Mesenchymal stem cell (in vitro differentiated cells and primary cell): ENCODE results near the gene OAF.

Experiments used
- DNase-seq: peaks from one replicate; pipeline ENCODE4 v3.0.0-alpha.2; 2013
- H2AFZ ChIP-seq: one replicate; pipeline ENCODE4 v1.6.1; 2013; ENCODE audit warnings: low read depth, mild to moderate bottlenecking, control low read depth, inconsistent platforms, low read length, moderate library complexity
- H2AK5ac ChIP-seq: 2 replicates; pipeline ENCODE4 v1.6.1; 2013; ENCODE audit warnings: low read length, moderate library complexity, mild to moderate bottlenecking, inconsistent platforms; ENCODE audit not compliant: severe bottlenecking
- H2BK120ac ChIP-seq: one replicate; pipeline ENCODE4 v1.6.1; 2013; ENCODE audit warnings: low read depth, mild to moderate bottlenecking, inconsistent platforms, low read length, moderate library complexity
- H2BK12ac ChIP-seq, 2 experiments: one replicate each; pipeline ENCODE4 v1.6.1; 2013; ENCODE audit warnings: inconsistent platforms in 2 of 2, low read length in 2 of 2, mild to moderate bottlenecking in 2 of 2, moderate library complexity in 2 of 2, control low read depth in 1 of 2
- H2BK15ac ChIP-seq: one replicate; pipeline ENCODE4 v1.6.1; 2013; ENCODE audit warnings: mild to moderate bottlenecking, low read depth, inconsistent platforms; ENCODE audit not compliant: poor library complexity, severe bottlenecking
- H2BK5ac ChIP-seq: 2 replicates; pipeline ENCODE4 v1.6.1; 2013; ENCODE audit warnings: low read depth, mild to moderate bottlenecking, low read length, control low read depth, inconsistent platforms; ENCODE audit not compliant: poor library complexity, severe bottlenecking
- H3K14ac ChIP-seq, 2 experiments: one replicate each; pipeline ENCODE4 v1.6.1; 2013; ENCODE audit warnings: inconsistent platforms in 2 of 2, low read length in 2 of 2, control low read depth in 1 of 2, mild to moderate bottlenecking in 1 of 2, moderate library complexity in 1 of 2
- H3K18ac ChIP-seq, 2 experiments: one replicate each; pipeline ENCODE4 v1.6.1; 2013; ENCODE audit warnings: inconsistent platforms in 2 of 2, low read length in 2 of 2, control low read depth in 1 of 2, low read depth in 1 of 2, mild to moderate bottlenecking in 1 of 2
- H3K23ac ChIP-seq, 2 experiments: one replicate each; pipeline ENCODE4 v1.6.1; 2013; ENCODE audit warnings: inconsistent platforms in 2 of 2, low read length in 2 of 2, mild to moderate bottlenecking in 2 of 2, moderate library complexity in 2 of 2, control low read depth in 1 of 2
- H3K27ac ChIP-seq: 2 replicates; pipeline ENCODE4 v1.5.1; 2013; ENCODE audit warnings: mild to moderate bottlenecking, moderate library complexity, low read length, control low read depth, inconsistent platforms; ENCODE audit not compliant: poor library complexity, severe bottlenecking
- H3K27me3 ChIP-seq, 2 experiments: 2 replicates each; pipeline versions ENCODE4 v1.6.1 to v1.7.0; 2013; ENCODE audit warnings: low read length in 2 of 2, mild to moderate bottlenecking in 2 of 2, moderate library complexity in 2 of 2, control low read depth in 1 of 2, inconsistent platforms in 1 of 2; ENCODE audit not compliant: control insufficient read depth in 1 of 2, insufficient read depth in 1 of 2
- H3K36me3 ChIP-seq, 2 experiments: 2 replicates each; pipeline versions ENCODE4 v1.6.1 to v1.7.0; 2013; ENCODE audit warnings: low read length in 2 of 2, control low read depth in 1 of 2, inconsistent platforms in 1 of 2, low read depth in 1 of 2, mild to moderate bottlenecking in 1 of 2; ENCODE audit not compliant: insufficient read depth in 2 of 2, control insufficient read depth in 1 of 2
- H3K4ac ChIP-seq, 2 experiments: one replicate each; pipeline ENCODE4 v1.6.1; 2013; ENCODE audit warnings: inconsistent platforms in 2 of 2, low read length in 2 of 2, mild to moderate bottlenecking in 2 of 2, moderate library complexity in 2 of 2, control low read depth in 1 of 2, low read depth in 1 of 2
- H3K4me1 ChIP-seq: 2 replicates; pipeline ENCODE4 v1.6.1; 2013; ENCODE audit warnings: low read depth, low read length, control low read depth; ENCODE audit not compliant: control insufficient read depth, insufficient read depth
- H3K4me2 ChIP-seq: 2 replicates; pipeline ENCODE4 v1.6.1; 2013; ENCODE audit warnings: low read length, mild to moderate bottlenecking, inconsistent platforms; ENCODE audit not compliant: poor library complexity, severe bottlenecking
- H3K4me3 ChIP-seq, 2 experiments: 2 replicates each; pipeline versions ENCODE4 v1.5.1 to v1.7.0; 2013; ENCODE audit warnings: low read length in 2 of 2, mild to moderate bottlenecking in 2 of 2, control low read depth in 1 of 2, low read depth in 1 of 2; ENCODE audit not compliant: insufficient read depth in 1 of 2
- H3K79me1 ChIP-seq: replicated peaks from 2 replicates; pipeline ENCODE4 v1.6.1; 2013; ENCODE audit warnings: mild to moderate bottlenecking, control low read depth, low read length, inconsistent platforms; ENCODE audit not compliant: poor library complexity, severe bottlenecking
- H3K9ac ChIP-seq: 2 replicates; pipeline ENCODE4 v1.7.0; 2013; ENCODE audit warnings: mild to moderate bottlenecking, low read length, moderate library complexity
- H3K9me3 ChIP-seq: 2 replicates; pipeline ENCODE4 v1.7.0; 2013; ENCODE audit warnings: mild to moderate bottlenecking, low read length; ENCODE audit not compliant: control insufficient read depth
- H4K8ac ChIP-seq: one replicate; pipeline ENCODE4 v1.6.1; 2013; ENCODE audit warnings: inconsistent platforms, mild to moderate bottlenecking, low read length, moderate library complexity
- H4K91ac ChIP-seq: one replicate; pipeline ENCODE4 v1.6.1; 2013; ENCODE audit warnings: mild to moderate bottlenecking, low read length, inconsistent platforms
- WGBS: methylation state at CpG from one replicate; pipeline ENCODE4 v1.1.7; 2013; ENCODE audit warnings: mixed read lengths; 5-methylcytosine and 5-hydroxymethylcytosine counted together

The OAF gene

DNA sequence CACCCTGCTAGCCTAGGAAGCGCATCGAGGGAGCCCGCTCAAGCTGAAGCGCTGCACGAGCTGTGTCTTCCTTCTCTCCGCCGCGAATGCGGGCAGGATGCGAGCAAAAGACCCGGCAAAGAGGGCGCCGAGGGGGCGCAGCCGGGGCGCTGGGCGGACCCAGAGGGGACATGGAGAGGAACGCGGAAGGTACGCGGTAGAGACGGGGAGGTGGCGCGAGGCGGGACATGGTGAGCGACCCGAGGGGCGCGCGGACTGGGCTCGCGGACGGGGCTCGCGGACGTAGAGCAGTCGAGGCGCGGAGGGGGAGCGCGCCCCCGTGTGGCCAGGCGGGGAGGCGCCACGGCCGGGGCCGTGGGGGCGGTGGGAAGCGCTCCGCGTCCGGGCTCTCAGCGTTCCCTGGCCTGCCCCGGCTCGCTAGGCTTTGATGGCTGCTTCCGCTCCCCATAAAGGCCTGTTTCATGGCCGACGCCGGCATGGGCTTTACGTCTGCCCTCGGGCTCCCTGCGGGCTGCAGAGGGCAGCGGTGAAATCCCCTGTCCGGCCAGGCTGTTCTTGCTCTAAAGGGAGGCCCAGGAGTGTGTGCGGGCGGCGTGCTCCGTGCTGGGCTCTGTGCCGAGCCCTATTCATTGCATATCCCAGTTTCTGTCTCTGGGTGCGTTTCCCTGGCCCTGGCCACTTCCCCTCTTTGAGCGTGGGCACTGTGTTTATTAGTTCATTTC lies 41.7 kb upstream of the OAF start:
- peak overlapping the region in 1 of 2 experiments; percentile 84 for H2BK12ac ChIP-seq
- peaks cover 47 to 62% of the 10 kb centered on the region in 2 experiments for H3K27me3 ChIP-seq
- no peak overlapping the region for H2AK5ac ChIP-seq
- peak overlapping the region; percentile 63 to 75 for H3K18ac ChIP-seq
- H3K4ac ChIP-seq = peak overlapping the region; percentile 11 to 44
- H3K14ac ChIP-seq = peak overlapping the region in 1 of 2 experiments; percentile 62
- H4K91ac ChIP-seq = peak overlapping the region; percentile 65
- H2BK5ac ChIP-seq = no peak overlapping the region
- WGBS = 5% methylated on average over 43 of the region's 71 CpGs
- H3K4me2 ChIP-seq = peak overlapping the region; percentile 87
- peak overlapping the region; percentile 38 to 80 for H3K4me3 ChIP-seq
- H3K4me1 ChIP-seq = peaks cover 16% of the 10 kb centered on the region
- H4K8ac ChIP-seq = peak overlapping the region; percentile 94
- H3K27ac ChIP-seq = no peak overlapping the region
- peak overlapping the region; percentile 76 for H3K9ac ChIP-seq
- H3K79me1 ChIP-seq = no peaks in the 10 kb centered on the region
- DNase-seq = peak; percentile 68
- H3K23ac ChIP-seq = no peak overlapping the region
- H2BK15ac ChIP-seq = peak overlapping the region; percentile 67
- no peak overlapping the region for H2BK120ac ChIP-seq
- peaks cover 10% of the 10 kb centered on the region for H3K9me3 ChIP-seq
- H2AFZ ChIP-seq = peak overlapping the region; percentile 49
- H3K36me3 ChIP-seq = no peaks in the 10 kb centered on the region

DNA sequence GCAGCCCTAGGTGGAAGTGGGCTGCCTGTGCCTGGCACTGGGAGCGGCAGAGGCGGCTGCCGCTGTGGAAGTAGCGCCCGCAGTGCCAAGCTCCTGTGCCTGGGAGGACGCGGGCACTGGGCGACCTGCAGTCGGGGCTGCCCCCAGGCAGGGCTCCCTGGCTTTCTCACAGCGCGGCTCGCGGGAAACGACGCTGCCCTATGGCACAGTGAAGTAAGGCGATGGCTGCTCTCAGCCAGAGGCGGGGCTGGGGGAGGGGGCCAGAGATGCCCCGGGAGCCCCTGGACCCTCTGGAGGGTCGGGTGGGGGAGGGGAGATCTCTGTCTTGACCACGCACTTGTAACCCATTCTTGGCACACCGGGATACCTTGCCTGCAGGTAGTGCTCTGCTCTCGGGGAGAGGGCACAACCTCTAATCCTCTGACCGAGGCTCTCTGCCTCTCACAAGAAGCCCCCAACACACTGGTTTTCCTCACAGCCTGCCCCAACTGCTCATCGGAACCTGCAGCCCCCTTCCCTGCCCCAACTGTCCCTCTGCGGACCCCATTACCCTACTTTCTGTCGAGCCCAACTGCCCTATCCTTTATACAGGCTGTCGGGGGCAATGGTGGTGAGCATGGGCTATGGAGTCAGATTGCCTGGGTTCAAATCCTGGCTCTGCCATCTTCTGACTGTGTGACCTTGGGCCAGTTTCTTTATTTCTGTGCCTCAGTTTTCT lies 40.7 kb upstream of the OAF start:
- Histone ChIP-seq H2BK5ac (no peak overlapping the region), H3K9me3 (peaks cover 6% of the 10 kb centered on the region), H2AK5ac (no peak overlapping the region), H3K4ac (peak overlapping the region in 1 of 2 experiments; percentile 25), H2BK15ac (no peak overlapping the region), H4K91ac (no peak overlapping the region), H3K18ac (no peak overlapping the region), H2AFZ (no peak overlapping the region), H3K79me1 (no peaks in the 10 kb centered on the region), H3K9ac (no peak overlapping the region), H3K4me1 (peaks cover 16% of the 10 kb centered on the region), H3K23ac (no peak overlapping the region), H3K27ac (no peak overlapping the region), H3K4me3 (no peak overlapping the region), H3K27me3 (peaks cover 43 to 67% of the 10 kb centered on the region in 2 experiments), H3K36me3 (no peaks in the 10 kb centered on the region), H2BK120ac (no peak overlapping the region), H3K4me2 (no peak overlapping the region), H4K8ac (no peak overlapping the region), H2BK12ac (no peak overlapping the region), H3K14ac (no peak overlapping the region)
- no peak for DNase-seq
- 92% methylated on average over 24 of the region's 27 CpGs for WGBS

DNA sequence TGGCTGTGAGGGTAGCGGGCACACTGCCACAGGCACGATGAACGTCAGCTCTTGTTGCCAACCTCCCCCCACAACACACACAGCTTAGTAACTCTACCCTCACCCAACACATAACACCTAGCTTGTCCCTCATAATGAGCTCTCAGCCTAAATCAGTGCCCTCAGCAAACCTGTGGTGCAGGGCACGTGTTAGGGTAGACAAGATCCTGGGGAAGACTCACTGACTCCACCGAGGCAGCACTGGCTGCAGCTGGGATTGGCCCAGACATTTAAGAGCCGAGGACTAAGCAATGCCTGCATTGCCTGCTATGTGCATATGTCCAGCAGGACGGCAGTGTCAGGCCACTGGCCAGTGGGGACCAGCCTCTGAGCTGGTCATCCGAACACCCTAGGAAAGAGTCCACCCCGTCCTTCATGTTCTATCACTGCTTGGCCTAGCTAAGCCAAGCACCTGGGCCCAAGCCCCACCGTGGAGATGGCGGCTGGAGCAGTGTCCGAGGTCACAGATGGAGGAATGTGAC lies 40.0 kb upstream of the OAF start:
- 87% methylated on average over 12 of the region's 12 CpGs for WGBS
- no peak overlapping the region for H2BK5ac ChIP-seq
- no peak overlapping the region for H3K27ac ChIP-seq
- no peak for DNase-seq
- H3K9ac ChIP-seq = no peak overlapping the region
- no peak overlapping the region for H3K4me2 ChIP-seq
- H2BK15ac ChIP-seq = no peak overlapping the region
- no peak overlapping the region for H3K14ac ChIP-seq
- H3K4me3 ChIP-seq = no peak overlapping the region
- H4K91ac ChIP-seq = no peak overlapping the region
- no peak overlapping the region for H4K8ac ChIP-seq
- no peak overlapping the region for H2AFZ ChIP-seq
- H3K9me3 ChIP-seq = peaks cover 5% of the 10 kb centered on the region
- H2AK5ac ChIP-seq = no peak overlapping the region
- H3K18ac ChIP-seq = no peak overlapping the region
- H3K4me1 ChIP-seq = peaks cover 16% of the 10 kb centered on the region
- no peak overlapping the region for H3K4ac ChIP-seq
- H3K36me3 ChIP-seq = no peaks in the 10 kb centered on the region
- no peaks in the 10 kb centered on the region for H3K79me1 ChIP-seq
- no peak overlapping the region for H2BK12ac ChIP-seq
- H3K27me3 ChIP-seq = peaks cover 37 to 73% of the 10 kb centered on the region in 2 experiments
- no peak overlapping the region for H3K23ac ChIP-seq
- H2BK120ac ChIP-seq = no peak overlapping the region
